H1 (cell line): Measurements from ENCODE around the gene SLC43A3. TPM values are rescaled to one million over a fixed set of nuclear protein-coding genes. Genes with fewer than 3 reads are reported as not detected.

Source experiments
- BACH1 ChIP-seq: IDR thresholded peaks from 2 replicates; pipeline ENCODE4 v1.6.1; 2012; ENCODE audit warnings: low read length, improper control_type of control experiment
- CBX8 ChIP-seq: fragments of 300-800, 300-1000 bp; sonication (generic); IDR thresholded peaks from 2 replicates; pipeline ENCODE4 v1.7.1; 2016; ENCODE audit warnings: low read depth, low read length, borderline replicate concordance
- CREB1 ChIP-seq: IDR thresholded peaks from 2 replicates; pipeline ENCODE4 v1.6.1; 2012; ENCODE audit warnings: inconsistent platforms
- E2F6 ChIP-seq: IDR thresholded peaks from 2 replicates; pipeline ENCODE4 v1.6.1; 2012; ENCODE audit warnings: inconsistent platforms
- HDAC2 ChIP-seq, 2 experiments: fragments of 300-600 bp in 1 of 2; sonication (generic) in 1 of 2; IDR thresholded peaks; 2 replicates each; pipeline ENCODE4 v1.6.1; 2011 to 2012; ENCODE audit warnings: low read depth in 2 of 2, low read length in 2 of 2, mild to moderate bottlenecking in 2 of 2, moderate library complexity in 2 of 2, borderline replicate concordance in 1 of 2, inconsistent platforms in 1 of 2
- JUN ChIP-seq: IDR thresholded peaks from 2 replicates; pipeline ENCODE4 v1.6.1; 2011; ENCODE audit warnings: low read depth, mild to moderate bottlenecking, improper control_type of control experiment, low read length
- NANOG ChIP-seq: IDR thresholded peaks from 2 replicates; pipeline ENCODE4 v1.6.1; 2011; ENCODE audit warnings: low read length, low read depth, mild to moderate bottlenecking, inconsistent platforms; ENCODE audit not compliant: insufficient read depth, poor library complexity, severe bottlenecking
- NRF1 ChIP-seq: IDR thresholded peaks from 2 replicates; pipeline ENCODE4 v1.6.1; 2011; ENCODE audit warnings: mild to moderate bottlenecking, low read depth, low read length, improper control_type of control experiment
- POLR2A ChIP-seq, 2 experiments: IDR thresholded peaks; 1 replicate in 1 of 2; 2 replicates in 1 of 2; pipeline ENCODE4 v1.6.1; 2011; ENCODE audit warnings: low read depth in 2 of 2, low read length in 2 of 2, mild to moderate bottlenecking in 2 of 2; ENCODE audit errors: control extremely low read depth in 1 of 2
- POU5F1 ChIP-seq: IDR thresholded peaks from 2 replicates; pipeline ENCODE4 v1.6.1; 2011; ENCODE audit warnings: low read depth, mild to moderate bottlenecking, low read length, moderate library complexity
- RBBP5 ChIP-seq: IDR thresholded peaks from 2 replicates; pipeline ENCODE4 v1.7.1; 2012; ENCODE audit warnings: low read depth, mild to moderate bottlenecking, inconsistent platforms, low read length, moderate library complexity, borderline replicate concordance
- SAP30 ChIP-seq: fragments of 300-600 bp; sonication (generic); IDR thresholded peaks from 2 replicates; pipeline ENCODE4 v1.7.1; 2012; ENCODE audit warnings: low read length, moderate library complexity, mild to moderate bottlenecking, inconsistent platforms; ENCODE audit not compliant: insufficient read depth, insufficient replicate concordance
- SP4 ChIP-seq: IDR thresholded peaks from 2 replicates; pipeline ENCODE4 v1.6.1; 2012; ENCODE audit warnings: low read length, inconsistent platforms
- SUZ12 ChIP-seq: fragments of 200-600 bp; sonication (generic); IDR thresholded peaks from 2 replicates; pipeline ENCODE4 v1.6.1; 2012; ENCODE audit warnings: mild to moderate bottlenecking, inconsistent platforms, low read length, moderate library complexity, mixed read lengths
- TAF7 ChIP-seq: optimal IDR thresholded peaks from 2 replicates; pipeline ENCODE3; 2011; ENCODE audit warnings: low read depth, mild to moderate bottlenecking, inconsistent platforms, low read length, moderate library complexity, borderline replicate concordance
- TBP ChIP-seq: IDR thresholded peaks from 2 replicates; pipeline ENCODE4 v1.6.1; 2011; ENCODE audit warnings: low read depth, low read length, improper control_type of control experiment
- ZNF274 ChIP-seq: IDR thresholded peaks from 2 replicates; pipeline ENCODE4 v1.7.0; 2012; ENCODE audit warnings: low read length, borderline replicate concordance; ENCODE audit errors: extremely low read depth
- polyA plus RNA-seq, 7 experiments: library from polyadenylated mRNA; depleted of rRNA in 3 of 7; stranded (reverse) in 5 of 7; unstranded in 2 of 7; fragments of >200 nt in 5 of 7; fragments of 200-250 nt in 2 of 7; gene quantifications; 1 replicate in 5 of 7; 2 replicates in 1 of 7; 4 replicates in 1 of 7; pipeline versions ENCODE4 v1.2.1 to v1.2.3, GENCODE V29; 2011 to 2013; ENCODE audit warnings: missing spikeins in 2 of 7, mixed read lengths in 2 of 7
- total RNA-seq: library from RNA; stranded (reverse); fragmentation: NEBNext Ultra II Directional; extraction: Animal tissue kit (Norgen Biotek cat#: 25700); gene quantifications from 2 replicates; pipeline ENCODE4 v1.2.1, GENCODE V29; 2021
- TF ChIP-seq, protein P1 (sequence below), 3 experiments: IDR thresholded peaks; 1 replicate in 2 of 3; 2 replicates in 1 of 3; pipeline versions ENCODE4 v1.5.1 to v1.6.1; 2011; ENCODE audit warnings: low read length in 3 of 3, mild to moderate bottlenecking in 3 of 3, inconsistent platforms in 2 of 3, low read depth in 1 of 3, moderate library complexity in 1 of 3; ENCODE audit not compliant: insufficient read depth in 1 of 3; ENCODE audit errors: control extremely low read depth in 1 of 3

The SLC43A3 gene
- total and polyA plus RNA-seq, 2 of the 8 experiments (the other 6 are each of a cell fraction or from before 2014, with no cell fraction given), result 31.8 to 67.8 TPM

- no peak for TF ChIP-seq CREB1
- TF ChIP-seq POLR2A (IDR thresholded peaks at IDR 0.05; ENCODE audit: control extremely low read depth in 1 of 2, low read depth in 2 of 2, low read length in 2 of 2), result no peak
- TF ChIP-seq CBX8, result no peak
- TF ChIP-seq, protein P1, sequence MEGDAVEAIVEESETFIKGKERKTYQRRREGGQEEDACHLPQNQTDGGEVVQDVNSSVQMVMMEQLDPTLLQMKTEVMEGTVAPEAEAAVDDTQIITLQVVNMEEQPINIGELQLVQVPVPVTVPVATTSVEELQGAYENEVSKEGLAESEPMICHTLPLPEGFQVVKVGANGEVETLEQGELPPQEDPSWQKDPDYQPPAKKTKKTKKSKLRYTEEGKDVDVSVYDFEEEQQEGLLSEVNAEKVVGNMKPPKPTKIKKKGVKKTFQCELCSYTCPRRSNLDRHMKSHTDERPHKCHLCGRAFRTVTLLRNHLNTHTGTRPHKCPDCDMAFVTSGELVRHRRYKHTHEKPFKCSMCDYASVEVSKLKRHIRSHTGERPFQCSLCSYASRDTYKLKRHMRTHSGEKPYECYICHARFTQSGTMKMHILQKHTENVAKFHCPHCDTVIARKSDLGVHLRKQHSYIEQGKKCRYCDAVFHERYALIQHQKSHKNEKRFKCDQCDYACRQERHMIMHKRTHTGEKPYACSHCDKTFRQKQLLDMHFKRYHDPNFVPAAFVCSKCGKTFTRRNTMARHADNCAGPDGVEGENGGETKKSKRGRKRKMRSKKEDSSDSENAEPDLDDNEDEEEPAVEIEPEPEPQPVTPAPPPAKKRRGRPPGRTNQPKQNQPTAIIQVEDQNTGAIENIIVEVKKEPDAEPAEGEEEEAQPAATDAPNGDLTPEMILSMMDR (IDR thresholded peaks at IDR 0.05; ENCODE audit: control extremely low read depth in 1 of 3, insufficient read depth in 1 of 3, low read depth in 1 of 3, low read length in 3 of 3), result 0 out of 4 replicates have a peak, but pooled peaks of 1 of the 3 experiments have one; percentile 3
- TF ChIP-seq BACH1, result no peak
- TF ChIP-seq ZNF274, result no peak
- TF ChIP-seq JUN, result no peak
- TF ChIP-seq POU5F1, result no peak
- no peak for TF ChIP-seq TBP
- TF ChIP-seq SUZ12, result no peak
- TF ChIP-seq SP4, result no peak
- no peak for TF ChIP-seq NRF1
- TF ChIP-seq E2F6, result no peak
- no peak for TF ChIP-seq SAP30
- no peak for TF ChIP-seq NANOG
- TF ChIP-seq TAF7, result no peak
- TF ChIP-seq HDAC2 (IDR thresholded peaks at IDR 0.05; ENCODE audit: borderline replicate concordance in 1 of 2, low read depth in 2 of 2, low read length in 2 of 2), result peak in 1 of 2 experiments; percentile 59; a peak in 1 of 4 replicates
- TF ChIP-seq RBBP5, result no peak
Measured at GRCh38 chr11:57379732-57380131, 47.2 kb downstream of the SLC43A3 start (continued).
